Panc1 (cell line): Measurements from ENCODE around the gene FRMD7. TPM values are rescaled to one million over a fixed set of nuclear protein-coding genes. Genes with fewer than 3 reads are reported as not detected.

Experiments
- ATAC-seq: fragments of 200-7000 bp; cut with Tn5 transposase; 2 replicates; pipeline ENCODE4 v1.9.1; 2020; ENCODE audit warnings: mild to moderate bottlenecking, moderate library complexity
- BruUV-seq: library from RNA; stranded (reverse); fragments of 400-500 nt; replicated peaks from 2 replicates; lab custom pipeline; 2021; lab: Mats Ljungman, UMichigan
- CTCF ChIA-PET: fragments of 300-600 bp; sonication (Branson Sonifier 250); formaldehyde crosslinking; loops from one replicate; lab custom pipeline; 2022; ENCODE audit warnings: antibody characterized with exemption; lab: Charles Lee
- POLR2A ChIA-PET: fragments of 300-600 bp; sonication (Branson Sonifier 250); formaldehyde crosslinking; loops from one replicate; lab custom pipeline; 2022; ENCODE audit warnings: antibody characterized with exemption; lab: Charles Lee
- DNase-seq: peaks from one replicate; pipeline ENCODE4 v3.0.0-alpha.2; 2010; ENCODE audit warnings: low read depth, low spot score
- H3K27ac ChIP-seq: 2 replicates; pipeline ENCODE4 v1.5.1; 2011; ENCODE audit warnings: mild to moderate bottlenecking, low read length, inconsistent platforms
- H3K27me3 ChIP-seq: fragments of 200-500 bp; sonication (Bioruptor generic); 2 replicates; pipeline ENCODE4 v1.6.0; 2014; ENCODE audit warnings: low read length, inconsistent platforms; ENCODE audit not compliant: control insufficient read depth, insufficient read depth
- H3K36me3 ChIP-seq: fragments of 200-500 bp; sonication (Bioruptor generic); 2 replicates; pipeline ENCODE4 v1.5.1; 2014; ENCODE audit warnings: inconsistent platforms, mild to moderate bottlenecking, low read length, moderate library complexity; ENCODE audit not compliant: control insufficient read depth, insufficient read depth
- H3K4me1 ChIP-seq: 2 replicates; pipeline ENCODE4 v1.5.1; 2011; ENCODE audit warnings: inconsistent platforms, mild to moderate bottlenecking, low read length, moderate library complexity; ENCODE audit not compliant: control insufficient read depth, insufficient read depth
- H3K4me3 ChIP-seq, 2 experiments: 2 replicates each; pipeline ENCODE4 v1.5.1; 2011 to 2012; ENCODE audit warnings: low read depth in 2 of 2, low read length in 2 of 2, mild to moderate bottlenecking in 2 of 2, inconsistent platforms in 1 of 2, moderate library complexity in 1 of 2
- H3K9me3 ChIP-seq: fragments of 200-500 bp; sonication (Bioruptor generic); 2 replicates; pipeline ENCODE4 v1.5.1; 2014; ENCODE audit warnings: low read depth, mild to moderate bottlenecking, inconsistent platforms, low read length, moderate library complexity; ENCODE audit not compliant: control insufficient read depth, insufficient read depth
- POLR2AphosphoS5 ChIP-seq: IDR thresholded peaks from 2 replicates; pipeline ENCODE4 v1.6.1; 2012; ENCODE audit warnings: mild to moderate bottlenecking, low read depth, low read length, moderate library complexity
- SIN3A ChIP-seq: IDR thresholded peaks from 2 replicates; pipeline ENCODE4 v1.6.1; 2012; ENCODE audit warnings: low read depth, mild to moderate bottlenecking, low read length, moderate library complexity, borderline replicate concordance; ENCODE audit not compliant: insufficient read depth
- TCF7L2 ChIP-seq: IDR thresholded peaks from 2 replicates; pipeline ENCODE4 v1.6.1; 2011; ENCODE audit warnings: mild to moderate bottlenecking, low read depth, low read length, inconsistent platforms
- in situ Hi-C: cut with HindIII; loops from 2 replicates; pipeline ENCODE4 v1.10.0; 2016; ENCODE audit warnings: low sequenced_read_pairs, low pct_unique_long_range_greater_than_20kb
- intact Hi-C: fragments of 100-400 bp; cut with micrococcal nuclease; formaldehyde crosslinking; loops from one replicate; pipeline ENCODE4 v1.10.0; 2022; ENCODE audit not compliant: unreplicated experiment
- total RNA-seq: library from RNA; stranded (reverse); gene quantifications from one replicate; pipeline ENCODE4 v1.2.1, GENCODE V29; 2021; ENCODE audit not compliant: unreplicated experiment
- TF ChIP-seq, protein P1 (sequence below), 2 experiments: IDR thresholded peaks; 2 replicates each; pipeline ENCODE4 v1.6.1; 2011 to 2012; ENCODE audit warnings: low read depth in 2 of 2, control low read depth in 1 of 2, low read length in 1 of 2, mild to moderate bottlenecking in 1 of 2, moderate library complexity in 1 of 2; ENCODE audit not compliant: insufficient read depth in 1 of 2
- TF ChIP-seq, protein P2 (sequence below): fragments of 450-650 bp; IDR thresholded peaks from 2 replicates; pipeline ENCODE4 v1.5.1; 2017; ENCODE audit warnings: mild to moderate bottlenecking

Gene FRMD7
- total RNA-seq, 1 experiment from 2014 or later = not detected

- Histone ChIP-seq H3K4me3 (no peak overlapping the region), H3K4me1 (no peaks in the 10 kb centered on the region), H3K36me3 (no peaks in the 10 kb centered on the region), H3K27me3 (no peaks in the 10 kb centered on the region), H3K9me3 (no peaks in the 10 kb centered on the region), H3K27ac (no peak overlapping the region)
- TF ChIP-seq SIN3A = no peak
- no peak for TF ChIP-seq POLR2AphosphoS5
- TF ChIP-seq, protein P1, sequence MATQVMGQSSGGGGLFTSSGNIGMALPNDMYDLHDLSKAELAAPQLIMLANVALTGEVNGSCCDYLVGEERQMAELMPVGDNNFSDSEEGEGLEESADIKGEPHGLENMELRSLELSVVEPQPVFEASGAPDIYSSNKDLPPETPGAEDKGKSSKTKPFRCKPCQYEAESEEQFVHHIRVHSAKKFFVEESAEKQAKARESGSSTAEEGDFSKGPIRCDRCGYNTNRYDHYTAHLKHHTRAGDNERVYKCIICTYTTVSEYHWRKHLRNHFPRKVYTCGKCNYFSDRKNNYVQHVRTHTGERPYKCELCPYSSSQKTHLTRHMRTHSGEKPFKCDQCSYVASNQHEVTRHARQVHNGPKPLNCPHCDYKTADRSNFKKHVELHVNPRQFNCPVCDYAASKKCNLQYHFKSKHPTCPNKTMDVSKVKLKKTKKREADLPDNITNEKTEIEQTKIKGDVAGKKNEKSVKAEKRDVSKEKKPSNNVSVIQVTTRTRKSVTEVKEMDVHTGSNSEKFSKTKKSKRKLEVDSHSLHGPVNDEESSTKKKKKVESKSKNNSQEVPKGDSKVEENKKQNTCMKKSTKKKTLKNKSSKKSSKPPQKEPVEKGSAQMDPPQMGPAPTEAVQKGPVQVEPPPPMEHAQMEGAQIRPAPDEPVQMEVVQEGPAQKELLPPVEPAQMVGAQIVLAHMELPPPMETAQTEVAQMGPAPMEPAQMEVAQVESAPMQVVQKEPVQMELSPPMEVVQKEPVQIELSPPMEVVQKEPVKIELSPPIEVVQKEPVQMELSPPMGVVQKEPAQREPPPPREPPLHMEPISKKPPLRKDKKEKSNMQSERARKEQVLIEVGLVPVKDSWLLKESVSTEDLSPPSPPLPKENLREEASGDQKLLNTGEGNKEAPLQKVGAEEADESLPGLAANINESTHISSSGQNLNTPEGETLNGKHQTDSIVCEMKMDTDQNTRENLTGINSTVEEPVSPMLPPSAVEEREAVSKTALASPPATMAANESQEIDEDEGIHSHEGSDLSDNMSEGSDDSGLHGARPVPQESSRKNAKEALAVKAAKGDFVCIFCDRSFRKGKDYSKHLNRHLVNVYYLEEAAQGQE (IDR thresholded peaks at IDR 0.05; ENCODE audit: insufficient read depth in 1 of 2, low read depth in 2 of 2, low read length in 1 of 2) = no peak
- TF ChIP-seq TCF7L2 = no peak
- TF ChIP-seq, protein P2, sequence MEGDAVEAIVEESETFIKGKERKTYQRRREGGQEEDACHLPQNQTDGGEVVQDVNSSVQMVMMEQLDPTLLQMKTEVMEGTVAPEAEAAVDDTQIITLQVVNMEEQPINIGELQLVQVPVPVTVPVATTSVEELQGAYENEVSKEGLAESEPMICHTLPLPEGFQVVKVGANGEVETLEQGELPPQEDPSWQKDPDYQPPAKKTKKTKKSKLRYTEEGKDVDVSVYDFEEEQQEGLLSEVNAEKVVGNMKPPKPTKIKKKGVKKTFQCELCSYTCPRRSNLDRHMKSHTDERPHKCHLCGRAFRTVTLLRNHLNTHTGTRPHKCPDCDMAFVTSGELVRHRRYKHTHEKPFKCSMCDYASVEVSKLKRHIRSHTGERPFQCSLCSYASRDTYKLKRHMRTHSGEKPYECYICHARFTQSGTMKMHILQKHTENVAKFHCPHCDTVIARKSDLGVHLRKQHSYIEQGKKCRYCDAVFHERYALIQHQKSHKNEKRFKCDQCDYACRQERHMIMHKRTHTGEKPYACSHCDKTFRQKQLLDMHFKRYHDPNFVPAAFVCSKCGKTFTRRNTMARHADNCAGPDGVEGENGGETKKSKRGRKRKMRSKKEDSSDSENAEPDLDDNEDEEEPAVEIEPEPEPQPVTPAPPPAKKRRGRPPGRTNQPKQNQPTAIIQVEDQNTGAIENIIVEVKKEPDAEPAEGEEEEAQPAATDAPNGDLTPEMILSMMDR = no peak
- DNase-seq = no peak
- in situ Hi-C loops = no loop called here
- intact Hi-C loops = no loop called here
- ChIA-PET POLR2A (no interaction called here), CTCF (no interaction called here)
- BruUV-seq = no TSS peak
- ATAC-seq = no peak
These were observed 49.9 kb downstream of the FRMD7 start for GRCh38 chrX:132077912-132078311.

- BruUV-seq = no TSS peak
- ChIA-PET POLR2A (no interaction called here), CTCF (no interaction called here)
- in situ Hi-C loops = no loop called here
- ATAC-seq = no peak
- TF ChIP-seq POLR2AphosphoS5 (no peak), TCF7L2 (no peak), SIN3A (no peak)
- TF ChIP-seq, protein P2 = no peak
- TF ChIP-seq, protein P1 (IDR thresholded peaks at IDR 0.05; ENCODE audit: insufficient read depth in 1 of 2, low read depth in 2 of 2, low read length in 1 of 2) = no peak
- Histone ChIP-seq H3K27ac (no peak overlapping the region), H3K4me1 (no peaks in the 10 kb centered on the region), H3K9me3 (no peaks in the 10 kb centered on the region), H3K27me3 (no peaks in the 10 kb centered on the region), H3K36me3 (no peaks in the 10 kb centered on the region), H3K4me3 (no peak overlapping the region)
- DNase-seq = no peak
- intact Hi-C loops = no loop called here
These were observed 50.4 kb downstream of the FRMD7 start for GRCh38 chrX:132077414-132077813.
